Gastroesophageal sphincter (tissue), 3 donors: ENCODE data around the gene WBP1L.

ENCODE experiments used
- EP300 ChIP-seq: sonication (generic); formaldehyde crosslinking; IDR thresholded peaks from one replicate; pipeline ENCODE4 v1.6.1; 2017; ENCODE audit warnings: antibody characterized with exemption, mild to moderate bottlenecking
- POLR2A ChIP-seq, 2 donors: fragments of 450-650 bp; IDR thresholded peaks; one replicate each; pipeline ENCODE4 v1.6.1; 2017; ENCODE audit warnings: antibody characterized with exemption in 2 of 2, mild to moderate bottlenecking in 2 of 2, moderate library complexity in 1 of 2
- POLR2AphosphoS5 ChIP-seq: sonication (generic); formaldehyde crosslinking; IDR thresholded peaks from one replicate; pipeline ENCODE4 v1.6.1; 2017; ENCODE audit warnings: antibody characterized with exemption
- TF ChIP-seq, protein P1 (sequence below), 4 experiments: fragments of 200-600 bp in 2 of 4; fragments of 450-650 bp in 2 of 4; sonication (generic) in 1 of 4; IDR thresholded peaks; one replicate each; pipeline ENCODE4 v1.5.1; 2017 to 2019; ENCODE audit warnings: antibody characterized with exemption in 4 of 4, mild to moderate bottlenecking in 2 of 4, moderate library complexity in 2 of 4

DNA sequence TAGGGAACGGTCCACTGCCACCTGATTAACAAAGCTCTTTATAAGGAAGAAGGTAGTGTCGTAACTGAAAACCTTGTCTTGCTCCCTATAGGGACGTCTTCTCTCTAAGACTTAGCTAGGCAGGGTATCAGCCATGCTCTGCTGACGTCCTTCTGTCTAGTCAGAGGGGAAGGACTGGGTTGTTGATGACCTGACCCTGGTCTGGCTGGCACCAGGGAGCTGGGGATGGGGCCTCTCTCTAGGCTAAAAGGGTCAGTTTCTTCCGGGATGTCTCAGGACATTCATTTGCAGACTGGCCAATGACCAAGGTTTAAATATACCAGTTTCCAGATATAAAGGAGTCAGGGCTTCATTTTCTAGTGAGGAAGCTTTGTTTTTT is 83.8 kb downstream of the WBP1L start:
- TF ChIP-seq, protein P1, sequence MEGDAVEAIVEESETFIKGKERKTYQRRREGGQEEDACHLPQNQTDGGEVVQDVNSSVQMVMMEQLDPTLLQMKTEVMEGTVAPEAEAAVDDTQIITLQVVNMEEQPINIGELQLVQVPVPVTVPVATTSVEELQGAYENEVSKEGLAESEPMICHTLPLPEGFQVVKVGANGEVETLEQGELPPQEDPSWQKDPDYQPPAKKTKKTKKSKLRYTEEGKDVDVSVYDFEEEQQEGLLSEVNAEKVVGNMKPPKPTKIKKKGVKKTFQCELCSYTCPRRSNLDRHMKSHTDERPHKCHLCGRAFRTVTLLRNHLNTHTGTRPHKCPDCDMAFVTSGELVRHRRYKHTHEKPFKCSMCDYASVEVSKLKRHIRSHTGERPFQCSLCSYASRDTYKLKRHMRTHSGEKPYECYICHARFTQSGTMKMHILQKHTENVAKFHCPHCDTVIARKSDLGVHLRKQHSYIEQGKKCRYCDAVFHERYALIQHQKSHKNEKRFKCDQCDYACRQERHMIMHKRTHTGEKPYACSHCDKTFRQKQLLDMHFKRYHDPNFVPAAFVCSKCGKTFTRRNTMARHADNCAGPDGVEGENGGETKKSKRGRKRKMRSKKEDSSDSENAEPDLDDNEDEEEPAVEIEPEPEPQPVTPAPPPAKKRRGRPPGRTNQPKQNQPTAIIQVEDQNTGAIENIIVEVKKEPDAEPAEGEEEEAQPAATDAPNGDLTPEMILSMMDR (IDR thresholded peaks at IDR 0.05) = no peak
- TF ChIP-seq POLR2AphosphoS5 (no peak), POLR2A (IDR thresholded peaks at IDR 0.05) (no peak), EP300 (no peak)
